T-helper 9 cell (primary cell): ENCODE measurements around the gene RUNX3.
"Not testable (repeated sequence)": the region's sequence is repeated elsewhere in the genome, so short reads cannot be mapped to it uniquely, and the experiment has no call there.

Experiments used
- DNase-seq: peaks from one replicate; pipeline ENCODE4 v3.0.0-alpha.2; 2020

The RUNX3 gene

GRCh38 chr1:24911651-24912155, 18.4 kb downstream of the RUNX3 start:
- DNase-seq, result no peak

GRCh38 chr1:24910751-24911650, 19.1 kb downstream of the RUNX3 start:
- peak; percentile 66 for DNase-seq

DNA sequence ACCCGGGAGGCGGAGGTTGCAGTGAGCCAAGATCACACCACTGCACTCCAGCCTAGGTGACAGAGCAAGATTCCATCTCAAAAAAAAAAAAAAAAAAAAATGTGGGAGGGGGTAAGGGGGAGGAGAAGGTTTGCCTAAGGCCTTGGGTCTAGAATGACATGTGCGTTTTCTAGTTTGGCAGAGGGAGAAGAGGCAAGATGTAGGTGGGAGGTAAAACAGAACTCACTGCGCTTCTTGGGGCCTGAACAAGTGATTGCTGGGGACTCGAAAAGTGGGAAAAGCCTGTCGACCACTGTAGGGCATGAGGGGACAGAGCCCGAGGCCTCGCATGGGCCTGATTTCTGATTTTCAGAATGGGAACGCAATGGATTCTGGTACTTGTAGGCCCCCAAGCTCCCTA, 19.9 kb downstream of the RUNX3 start:
- DNase-seq, result no peak

DNA sequence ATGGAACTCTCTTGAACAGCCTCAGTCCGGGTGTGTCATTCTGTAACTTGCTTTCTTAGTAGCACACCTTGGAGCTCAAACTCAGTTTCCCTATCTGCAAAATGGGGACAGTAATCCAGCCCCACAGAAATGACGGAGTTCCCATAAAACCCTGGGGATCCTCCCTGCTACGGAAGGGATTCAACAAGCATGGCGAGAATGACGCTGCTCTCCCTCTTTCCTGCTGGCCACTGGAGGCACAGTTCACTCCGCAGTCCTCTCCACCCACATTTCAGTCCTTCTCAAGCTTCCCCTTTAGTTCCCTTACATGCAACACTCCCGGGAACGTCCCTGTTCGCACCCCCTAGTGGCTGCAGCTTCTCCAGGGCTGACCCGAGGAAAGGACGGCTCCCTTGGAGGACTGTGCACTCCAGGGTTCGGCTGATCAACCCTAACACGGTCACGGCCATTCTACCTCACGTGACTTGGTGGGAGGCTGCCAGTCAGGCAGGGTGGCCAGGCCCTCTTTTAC, 20.6 kb downstream of the RUNX3 start:
- DNase-seq, result no peak

- no peak for DNase-seq
Measured at GRCh38 chr1:24908591-24909259, 21.4 kb downstream of the RUNX3 start.

- not testable (repeated sequence) for DNase-seq
Measured at GRCh38 chr1:24907587-24908294, 22.3 kb downstream of the RUNX3 start.

DNA sequence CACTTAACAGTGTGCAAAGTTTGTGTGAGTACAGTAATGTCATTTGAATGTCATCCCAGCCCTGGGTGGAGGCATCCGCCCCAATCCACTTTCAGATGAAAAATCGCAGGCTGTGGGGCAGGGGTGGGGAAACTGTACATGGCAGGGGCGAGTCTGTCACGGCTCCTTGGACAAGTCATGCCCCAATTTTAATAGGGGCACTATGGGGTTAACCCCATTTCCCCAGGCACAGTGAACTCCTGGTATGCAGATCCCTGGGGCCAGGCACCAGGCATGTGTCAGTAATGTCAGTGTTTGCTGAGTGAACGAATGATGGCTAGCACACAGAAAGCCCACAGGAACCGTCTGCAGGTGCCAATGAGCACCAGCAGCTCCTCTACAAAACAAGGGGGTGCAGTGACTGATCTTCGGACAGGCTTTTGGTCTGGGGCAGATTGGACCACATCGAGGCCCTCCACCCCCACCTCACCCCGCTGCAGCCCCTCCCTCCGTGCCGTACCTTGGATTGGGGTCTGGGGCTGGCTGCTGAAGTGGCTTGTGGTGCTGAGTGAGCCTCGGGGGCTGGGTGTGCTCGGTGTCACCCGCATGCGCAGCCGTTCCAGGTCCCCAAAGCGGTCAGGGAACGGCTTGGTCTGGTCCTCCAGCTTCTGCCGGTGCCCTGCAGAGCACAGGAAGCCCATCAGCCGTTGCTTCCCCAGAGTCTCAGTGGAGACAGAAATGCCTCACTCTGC, 23.2 kb downstream of the RUNX3 start:
- DNase-seq, result no peak

DNA sequence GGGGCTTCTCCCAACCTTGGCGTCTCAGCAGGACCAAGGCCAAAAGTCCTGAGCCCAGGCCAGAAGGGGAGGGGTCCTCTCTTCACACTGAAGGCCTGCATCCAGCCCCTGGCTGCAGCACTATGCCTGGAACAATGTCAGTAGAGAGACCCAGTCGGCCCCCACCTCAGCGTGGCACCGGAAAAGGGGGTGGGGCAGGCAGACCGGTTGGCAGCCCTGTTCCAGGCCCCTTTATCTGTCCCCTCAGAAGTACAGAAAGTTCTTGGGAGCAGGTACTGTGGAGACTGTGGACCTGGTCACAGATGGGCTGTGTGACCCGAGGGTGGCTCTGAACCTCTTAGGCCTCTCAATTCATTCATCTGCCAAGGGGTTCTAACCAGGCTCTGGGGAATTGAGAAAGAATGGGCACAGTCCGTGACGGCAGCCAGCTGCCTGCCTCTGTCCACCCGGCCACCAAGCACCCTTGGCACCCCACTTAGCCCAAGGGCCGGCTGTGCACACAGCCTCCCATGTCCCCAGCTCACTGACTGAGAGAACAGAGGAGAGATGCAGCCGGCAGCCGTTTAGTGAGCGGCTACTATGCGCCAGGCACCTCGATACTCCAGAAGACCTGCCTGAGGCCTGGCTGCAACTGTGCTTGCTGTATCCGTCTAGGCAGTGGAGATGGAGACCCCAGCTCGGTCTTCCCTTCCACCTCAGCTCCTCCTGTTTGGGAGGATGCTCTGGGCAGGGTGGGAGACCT, 23.9 kb downstream of the RUNX3 start:
- DNase-seq, result no peak

DNA sequence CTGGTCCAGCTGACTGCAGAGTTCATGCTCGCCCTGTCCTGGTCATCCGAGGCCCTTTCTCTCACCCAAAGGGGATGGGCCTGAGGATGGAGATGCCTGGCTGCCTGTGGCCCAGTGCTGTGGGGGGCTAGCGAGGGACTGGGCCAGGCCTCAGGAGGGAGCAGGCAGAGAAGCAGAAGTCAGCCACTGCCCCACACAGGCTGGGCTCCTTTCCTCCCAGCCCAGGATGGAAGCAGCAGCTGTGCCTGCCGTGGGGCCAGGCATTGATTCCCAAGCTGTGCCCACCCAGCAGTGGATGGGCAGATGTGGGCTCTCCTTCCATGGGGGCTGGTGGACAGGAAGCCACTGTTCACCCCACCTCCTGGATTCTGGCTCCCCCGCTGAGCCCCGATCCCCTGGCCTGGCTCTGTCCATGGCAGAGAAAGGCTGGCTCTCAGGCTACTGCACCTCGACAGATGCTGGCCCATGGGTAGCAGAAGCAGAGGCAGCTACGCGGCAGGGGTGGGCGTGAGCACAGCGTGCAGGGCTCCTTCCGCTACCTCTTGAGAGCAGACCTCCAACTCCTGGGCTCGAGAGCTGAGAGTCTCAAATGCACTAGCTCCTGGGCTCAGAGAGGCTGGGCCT, 24.6 kb downstream of the RUNX3 start:
- DNase-seq, result no peak

DNA sequence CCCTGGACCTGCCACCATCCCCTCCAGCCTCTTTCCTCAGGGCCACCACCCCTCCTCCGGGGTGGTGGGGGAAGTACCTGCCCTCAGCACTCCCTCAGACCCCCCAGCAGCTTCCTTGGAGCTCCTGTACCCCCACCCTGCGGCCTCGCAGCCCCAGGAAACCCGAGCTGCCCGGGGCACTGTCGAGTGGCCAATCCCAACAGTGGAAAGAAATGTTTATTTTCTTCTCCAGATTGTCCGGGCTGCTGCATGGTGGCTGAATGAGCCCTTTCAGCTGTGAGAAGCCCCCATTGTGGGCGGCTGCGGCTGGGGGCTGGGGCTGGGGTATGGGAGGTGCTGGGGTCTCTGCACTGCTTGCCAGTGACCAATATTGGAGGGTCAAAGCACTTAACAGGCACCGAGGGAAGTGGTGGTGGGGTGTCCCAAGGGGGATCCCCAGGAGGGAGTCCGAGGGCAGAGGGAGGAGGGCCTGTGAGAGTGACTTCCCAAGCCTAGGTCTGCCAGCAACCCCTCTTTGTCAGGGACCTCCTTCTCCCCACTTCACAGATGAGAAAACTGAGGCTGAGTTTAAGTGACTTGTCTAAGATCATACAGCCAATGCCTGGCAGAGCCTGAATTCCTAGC, 25.2 kb downstream of the RUNX3 start:
- DNase-seq, result no peak

GRCh38 chr1:24903955-24904730, 25.9 kb downstream of the RUNX3 start:
- no peak for DNase-seq

DNA sequence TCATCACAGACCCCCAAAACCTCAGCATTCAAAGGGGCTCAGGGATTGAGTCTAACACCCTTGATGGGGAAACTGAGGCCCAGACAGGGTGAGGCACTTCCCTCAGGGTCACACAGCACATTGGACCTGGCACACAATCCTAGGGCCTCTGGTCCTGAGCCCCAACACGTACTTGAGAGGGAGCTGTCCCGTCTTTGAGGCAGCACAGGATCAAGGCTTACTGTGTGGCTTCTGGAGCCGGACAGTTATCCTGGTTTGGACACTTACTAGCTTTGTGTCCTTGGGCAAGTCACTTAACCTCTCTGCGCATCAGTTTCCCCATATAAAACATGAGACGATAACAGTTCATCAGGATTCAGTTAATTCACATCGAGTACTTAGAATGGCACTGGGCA, 26.5 kb downstream of the RUNX3 start:
- no peak for DNase-seq

DNA sequence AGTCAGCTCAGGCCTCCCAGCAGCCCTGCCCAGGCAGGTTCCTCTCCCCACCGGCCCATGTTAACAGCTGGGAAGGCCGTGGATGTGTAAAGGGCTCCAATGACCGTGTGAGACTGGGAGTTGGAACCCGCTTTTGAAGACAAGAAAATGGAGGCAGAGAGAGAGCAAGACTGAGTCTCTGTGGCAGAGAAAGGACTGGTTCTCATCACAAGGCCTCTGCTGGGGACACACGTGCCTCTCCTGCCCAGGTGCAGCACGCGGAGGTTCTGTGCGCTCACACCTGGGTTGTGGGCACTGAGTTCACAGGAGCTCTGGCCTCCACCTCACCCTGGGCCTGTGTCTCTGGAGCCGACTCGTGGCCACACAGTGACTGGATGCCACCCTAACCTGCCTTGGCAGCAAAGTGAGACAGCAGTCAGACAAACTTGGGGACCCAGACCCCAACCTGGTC, 27.0 kb downstream of the RUNX3 start:
- DNase-seq, result no peak

DNA sequence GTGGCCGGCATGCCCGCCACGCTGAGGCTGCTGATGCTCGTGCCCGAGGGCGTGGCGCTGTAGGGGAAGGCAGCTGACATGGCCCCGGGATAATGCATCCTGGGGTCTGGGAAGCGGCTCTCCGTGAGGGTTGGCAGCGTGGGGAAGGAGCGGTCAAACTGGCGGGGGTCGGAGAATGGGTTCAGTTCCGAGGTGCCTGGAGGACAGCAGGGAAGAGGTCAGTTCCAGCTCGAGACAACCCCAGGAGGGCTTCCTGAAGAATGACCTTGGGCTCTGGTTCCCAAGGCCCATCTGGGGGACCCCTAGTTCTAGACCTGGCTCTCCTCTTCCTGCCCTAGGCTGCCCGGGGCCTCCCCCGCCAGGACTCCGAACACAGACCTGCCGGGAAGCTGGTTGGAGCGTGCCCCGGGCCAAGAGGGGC, 27.6 kb downstream of the RUNX3 start:
- DNase-seq, result no peak

- DNase-seq, result no peak
Measured at GRCh38 chr1:24901791-24902470, 28.1 kb downstream of the RUNX3 start.

GRCh38 chr1:24900985-24901781, 28.9 kb downstream of the RUNX3 start:
- no peak for DNase-seq

- no peak for DNase-seq
Measured at GRCh38 chr1:24900486-24900849, 29.6 kb downstream of the RUNX3 start.
